ENCODE measurements around the gene DCHS2. TPM values are rescaled to one million over a fixed set of nuclear protein-coding genes. Genes with fewer than 3 reads are reported as not detected.

The DCHS2 gene
- total RNA-seq, 1 donor from 2014 or later: not detected

DNA sequence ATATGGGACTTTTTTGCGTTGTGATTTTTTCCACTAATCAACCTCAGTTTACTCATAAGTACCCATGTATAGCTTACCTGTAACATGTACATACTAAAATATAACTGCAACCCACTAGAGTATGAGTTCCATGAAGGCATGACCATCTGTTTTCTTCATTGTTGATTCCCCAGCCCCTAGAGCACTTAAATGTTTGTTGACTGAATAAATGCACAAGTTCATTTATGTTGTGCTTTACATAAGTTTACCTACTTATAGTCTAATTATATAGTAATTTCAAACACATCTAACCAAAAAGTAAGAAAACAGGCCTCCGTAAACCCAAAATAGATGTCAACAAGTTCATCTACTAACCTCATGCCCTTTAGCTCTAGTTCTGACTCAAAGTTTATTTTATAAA is 34.7 kb downstream of the DCHS2 start:
- H3K4me3 Mint-ChIP-seq (ENCODE audit: low read depth): no peak overlapping the region
- peaks cover 7% of the 10 kb centered on the region for H3K27me3 Mint-ChIP-seq (ENCODE audit: low read depth)
- no peaks in the 10 kb centered on the region for H3K4me1 Mint-ChIP-seq (ENCODE audit: low read depth)
- no peak for DNase-seq (ENCODE audit: low spot score)
- intact Hi-C loops (cut with micrococcal nuclease): no loop called here
- H3K9me3 Mint-ChIP-seq: no peaks in the 10 kb centered on the region
- no peak overlapping the region for H3K27ac Mint-ChIP-seq
- H3K36me3 Mint-ChIP-seq (ENCODE audit: low read depth): no peaks in the 10 kb centered on the region

DNA sequence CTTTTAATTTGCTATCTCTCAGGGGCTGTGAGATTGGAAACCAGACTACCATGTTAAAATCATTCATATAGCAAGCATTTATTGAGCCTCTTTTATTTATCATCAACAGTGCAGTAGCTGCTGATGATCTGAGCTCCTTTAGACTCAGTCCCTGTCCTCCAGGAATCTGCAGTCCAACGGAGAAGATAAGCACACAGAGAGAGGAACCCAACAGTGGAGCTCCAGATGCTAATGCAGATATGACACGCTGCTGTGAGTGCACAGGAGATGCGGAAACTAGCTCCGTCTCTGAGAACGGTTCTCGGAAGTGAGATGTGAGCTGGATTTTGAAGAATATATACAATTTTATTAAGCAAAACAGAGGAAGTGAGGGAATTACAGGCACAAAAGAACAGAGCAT is 35.4 kb downstream of the DCHS2 start:
- no peaks in the 10 kb centered on the region for H3K4me1 Mint-ChIP-seq (ENCODE audit: low read depth)
- H3K4me3 Mint-ChIP-seq (ENCODE audit: low read depth): no peak overlapping the region
- H3K9me3 Mint-ChIP-seq: no peaks in the 10 kb centered on the region
- H3K27me3 Mint-ChIP-seq (ENCODE audit: low read depth): peaks cover 6% of the 10 kb centered on the region
- intact Hi-C loops (cut with micrococcal nuclease): no loop called here
- no peaks in the 10 kb centered on the region for H3K36me3 Mint-ChIP-seq (ENCODE audit: low read depth)
- DNase-seq (ENCODE audit: low spot score): no peak
- H3K27ac Mint-ChIP-seq: no peak overlapping the region

DNA sequence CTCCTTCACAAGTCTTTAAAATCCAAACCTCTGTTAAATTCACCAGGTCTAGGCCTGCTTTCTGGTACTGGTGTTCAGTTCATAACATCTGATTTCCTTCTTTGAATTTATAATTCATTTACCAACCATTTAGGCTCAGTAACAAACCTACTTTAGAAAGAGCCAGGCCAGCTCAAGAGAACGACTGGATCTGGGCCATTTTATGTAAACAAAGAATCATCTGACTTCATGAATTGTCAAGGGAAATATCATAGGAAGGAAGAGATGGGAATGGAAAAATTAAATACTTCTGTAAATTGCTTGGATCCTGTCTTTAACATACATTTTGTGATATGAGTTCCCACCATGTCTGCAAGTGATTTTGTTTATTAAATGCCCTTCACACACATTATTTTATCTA is 36.5 kb downstream of the DCHS2 start:
- Mint-ChIP-seq H3K9me3 (no peaks in the 10 kb centered on the region), H3K27ac (no peak overlapping the region), H3K4me3 (ENCODE audit: low read depth) (no peak overlapping the region), H3K36me3 (ENCODE audit: low read depth) (no peaks in the 10 kb centered on the region), H3K27me3 (ENCODE audit: low read depth) (peaks cover 6% of the 10 kb centered on the region), H3K4me1 (ENCODE audit: low read depth) (no peaks in the 10 kb centered on the region)
- intact Hi-C loops (cut with micrococcal nuclease): no loop called here
- no peak for DNase-seq (ENCODE audit: low spot score)

DNA sequence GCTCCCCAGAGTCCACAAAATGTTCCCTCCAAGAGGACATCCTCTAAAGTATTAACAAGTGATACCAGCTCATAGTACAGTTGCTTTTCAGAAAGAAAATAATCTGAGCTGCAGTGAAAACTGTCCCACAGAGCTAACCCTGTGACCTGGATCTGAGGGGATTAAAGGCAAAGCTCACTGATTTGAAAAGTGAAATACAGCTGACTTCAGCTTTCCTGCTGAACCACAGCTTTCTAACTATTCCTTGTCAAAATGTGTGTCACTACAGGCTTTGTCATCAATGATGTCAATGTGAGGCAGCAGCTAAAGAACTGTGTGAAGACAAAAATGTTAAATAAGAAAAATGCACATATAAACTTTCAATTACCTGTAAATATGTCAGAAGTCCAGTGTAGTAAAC is 36.9 kb downstream of the DCHS2 start:
- Mint-ChIP-seq H3K9me3 (no peaks in the 10 kb centered on the region), H3K27ac (no peak overlapping the region), H3K27me3 (ENCODE audit: low read depth) (peaks cover 5% of the 10 kb centered on the region), H3K36me3 (ENCODE audit: low read depth) (no peaks in the 10 kb centered on the region), H3K4me1 (ENCODE audit: low read depth) (no peaks in the 10 kb centered on the region), H3K4me3 (ENCODE audit: low read depth) (no peak overlapping the region)
- DNase-seq (ENCODE audit: low spot score): no peak
- intact Hi-C loops (cut with micrococcal nuclease): no loop called here

DNA sequence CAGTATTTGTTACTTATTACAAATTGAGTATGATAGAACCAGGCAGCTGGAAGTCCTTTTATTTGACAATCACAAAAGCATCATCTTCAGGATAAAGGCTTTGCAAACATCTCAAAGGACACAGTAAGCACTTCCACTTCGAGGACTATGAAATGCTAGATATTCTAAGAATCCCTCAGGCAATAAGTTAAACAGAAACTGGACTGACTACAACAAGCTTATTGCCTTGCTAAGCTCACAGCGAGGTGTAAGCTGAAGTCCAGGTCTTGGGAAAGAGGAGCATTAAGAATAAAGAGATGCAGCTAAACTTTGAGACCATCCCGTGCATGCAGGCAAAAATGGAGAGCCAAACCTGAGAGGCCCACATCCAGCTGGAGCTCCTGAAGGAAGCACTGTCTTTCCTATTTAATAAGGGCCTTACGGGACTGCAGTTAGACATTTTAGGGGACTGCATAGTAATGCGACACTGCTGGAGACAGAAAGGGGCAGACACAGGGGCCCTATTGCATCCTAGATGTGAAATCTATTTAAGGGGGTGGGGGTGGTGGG is 38.7 kb downstream of the DCHS2 start:
- no peak overlapping the region for H3K4me3 Mint-ChIP-seq (ENCODE audit: low read depth)
- H3K9me3 Mint-ChIP-seq: no peaks in the 10 kb centered on the region
- H3K27ac Mint-ChIP-seq: no peak overlapping the region
- H3K36me3 Mint-ChIP-seq (ENCODE audit: low read depth): no peaks in the 10 kb centered on the region
- no peaks in the 10 kb centered on the region for H3K27me3 Mint-ChIP-seq (ENCODE audit: low read depth)
- intact Hi-C loops (cut with micrococcal nuclease): no loop called here
- DNase-seq (ENCODE audit: low spot score): no peak
- H3K4me1 Mint-ChIP-seq (ENCODE audit: low read depth): no peaks in the 10 kb centered on the region

DNA sequence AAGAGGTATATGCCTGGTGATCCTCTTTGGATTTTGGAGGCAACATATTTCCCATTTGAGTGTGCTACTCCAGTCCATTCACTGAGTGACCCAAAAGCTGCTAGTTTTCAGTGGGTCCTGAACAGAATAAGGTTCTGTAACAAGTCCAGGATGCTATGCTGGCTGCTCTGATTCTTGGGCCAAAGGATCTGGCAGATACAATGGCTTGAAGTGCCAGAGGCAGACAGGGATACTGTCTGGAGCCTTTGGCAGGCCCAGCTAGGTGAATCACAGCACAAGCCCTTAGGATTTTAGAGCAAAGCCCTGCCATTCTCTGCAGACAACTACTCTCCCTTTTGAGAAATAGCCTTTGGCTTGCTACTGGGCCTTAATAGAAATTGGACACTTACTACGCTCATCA is 40.6 kb downstream of the DCHS2 start:
- Mint-ChIP-seq H3K4me1 (ENCODE audit: low read depth) (no peaks in the 10 kb centered on the region), H3K4me3 (ENCODE audit: low read depth) (no peak overlapping the region), H3K36me3 (ENCODE audit: low read depth) (no peaks in the 10 kb centered on the region), H3K27ac (no peak overlapping the region), H3K27me3 (ENCODE audit: low read depth) (no peaks in the 10 kb centered on the region), H3K9me3 (no peaks in the 10 kb centered on the region)
- no peak for DNase-seq (ENCODE audit: low spot score)
- intact Hi-C loops (cut with micrococcal nuclease): no loop called here

DNA sequence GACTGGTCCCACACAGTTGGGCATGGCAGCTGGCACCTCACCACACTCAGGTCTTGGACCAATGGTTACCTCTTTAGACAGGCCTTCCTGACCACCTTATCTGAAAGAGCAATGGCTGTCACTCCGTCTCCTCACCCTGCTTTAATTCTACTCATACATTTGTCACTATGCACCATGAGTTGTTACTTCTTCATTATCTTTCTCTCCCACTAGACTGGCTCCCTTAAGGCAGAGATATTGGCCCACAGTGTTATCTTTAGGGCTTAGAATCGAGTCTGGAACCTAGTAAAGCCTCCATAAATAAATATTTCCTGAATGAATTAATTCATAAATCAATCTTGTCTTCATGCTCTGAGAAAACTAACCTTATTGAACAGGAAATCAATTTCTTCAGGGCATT is 46.6 kb downstream of the DCHS2 start:
- intact Hi-C loops (cut with micrococcal nuclease): no loop called here
- Mint-ChIP-seq H3K4me3 (ENCODE audit: low read depth) (no peak overlapping the region), H3K27me3 (ENCODE audit: low read depth) (no peaks in the 10 kb centered on the region), H3K4me1 (ENCODE audit: low read depth) (no peaks in the 10 kb centered on the region), H3K36me3 (ENCODE audit: low read depth) (no peaks in the 10 kb centered on the region), H3K27ac (no peak overlapping the region), H3K9me3 (no peaks in the 10 kb centered on the region)
- DNase-seq (ENCODE audit: low spot score): no peak

DNA sequence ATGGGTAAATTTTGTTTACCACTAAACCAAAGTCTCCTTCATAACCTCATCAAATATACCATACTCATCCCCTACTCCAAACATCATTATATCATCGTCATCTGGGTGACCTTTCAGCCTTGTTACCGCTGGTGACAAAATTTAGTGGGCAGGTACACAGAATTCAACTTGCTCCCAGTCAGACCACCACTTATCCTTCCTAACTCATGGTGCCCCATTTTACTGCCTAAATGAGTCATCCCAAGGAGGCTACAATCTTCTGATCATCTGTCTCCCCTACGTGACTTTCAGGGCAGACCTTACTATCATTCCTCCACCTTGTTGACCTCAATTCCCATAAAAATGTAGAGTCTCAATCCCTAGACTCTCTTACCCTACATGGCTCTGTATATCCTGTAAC is 49.6 kb downstream of the DCHS2 start:
- no peaks in the 10 kb centered on the region for H3K9me3 Mint-ChIP-seq
- no peaks in the 10 kb centered on the region for H3K36me3 Mint-ChIP-seq (ENCODE audit: low read depth)
- intact Hi-C loops (cut with micrococcal nuclease): no loop called here
- H3K4me3 Mint-ChIP-seq (ENCODE audit: low read depth): no peak overlapping the region
- no peak for DNase-seq (ENCODE audit: low spot score)
- no peak overlapping the region for H3K27ac Mint-ChIP-seq
- no peaks in the 10 kb centered on the region for H3K4me1 Mint-ChIP-seq (ENCODE audit: low read depth)
- H3K27me3 Mint-ChIP-seq (ENCODE audit: low read depth): peaks cover under 1% of the 10 kb centered on the region

DNA sequence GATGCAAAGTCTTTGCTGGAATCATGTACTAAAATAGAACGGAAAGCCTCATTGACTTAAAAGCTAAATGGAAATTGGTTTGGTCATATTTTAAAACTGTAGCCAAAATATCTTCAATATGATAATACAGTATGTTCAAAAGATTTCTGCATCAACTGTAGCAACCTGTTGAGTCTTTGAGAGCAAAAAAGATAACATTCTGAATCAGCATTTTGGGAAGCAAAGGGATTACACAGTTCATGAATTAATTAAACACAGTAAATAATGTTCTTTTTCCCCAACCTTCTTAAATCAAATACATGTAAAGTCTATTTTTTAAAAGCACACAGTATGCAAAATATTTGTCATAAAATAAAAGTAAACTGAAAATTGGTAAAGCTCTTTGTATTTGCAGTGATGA is 50.5 kb downstream of the DCHS2 start:
- Mint-ChIP-seq H3K4me1 (ENCODE audit: low read depth) (no peaks in the 10 kb centered on the region), H3K9me3 (no peaks in the 10 kb centered on the region), H3K4me3 (ENCODE audit: low read depth) (no peak overlapping the region), H3K27me3 (ENCODE audit: low read depth) (peaks cover 4% of the 10 kb centered on the region), H3K36me3 (ENCODE audit: low read depth) (no peaks in the 10 kb centered on the region), H3K27ac (no peak overlapping the region)
- DNase-seq (ENCODE audit: low spot score): no peak
- intact Hi-C loops (cut with micrococcal nuclease): no loop called here

DNA sequence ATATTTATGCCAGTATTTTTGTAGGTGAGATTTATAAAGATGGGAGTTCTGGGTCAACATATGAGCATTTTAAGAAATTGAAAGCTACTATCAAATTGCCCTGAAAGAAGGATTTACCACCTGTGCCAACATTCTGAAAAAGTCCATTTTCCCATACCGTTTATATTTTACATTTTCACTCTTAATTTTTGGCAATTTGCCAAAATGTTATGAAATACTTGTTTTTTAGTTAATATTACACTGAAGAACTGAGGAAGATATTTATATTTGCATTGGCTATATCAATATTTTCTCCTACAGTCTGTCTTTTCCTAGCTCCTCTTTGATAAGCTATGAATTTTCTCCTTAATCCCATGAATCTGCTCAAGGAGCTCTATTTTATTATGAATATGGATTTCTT is 52.4 kb downstream of the DCHS2 start:
- H3K4me3 Mint-ChIP-seq (ENCODE audit: low read depth): no peak overlapping the region
- H3K4me1 Mint-ChIP-seq (ENCODE audit: low read depth): no peaks in the 10 kb centered on the region
- no peak for DNase-seq (ENCODE audit: low spot score)
- H3K9me3 Mint-ChIP-seq: no peaks in the 10 kb centered on the region
- intact Hi-C loops (cut with micrococcal nuclease): no loop called here
- H3K36me3 Mint-ChIP-seq (ENCODE audit: low read depth): no peaks in the 10 kb centered on the region
- no peak overlapping the region for H3K27ac Mint-ChIP-seq
- peaks cover 4% of the 10 kb centered on the region for H3K27me3 Mint-ChIP-seq (ENCODE audit: low read depth)

DNA sequence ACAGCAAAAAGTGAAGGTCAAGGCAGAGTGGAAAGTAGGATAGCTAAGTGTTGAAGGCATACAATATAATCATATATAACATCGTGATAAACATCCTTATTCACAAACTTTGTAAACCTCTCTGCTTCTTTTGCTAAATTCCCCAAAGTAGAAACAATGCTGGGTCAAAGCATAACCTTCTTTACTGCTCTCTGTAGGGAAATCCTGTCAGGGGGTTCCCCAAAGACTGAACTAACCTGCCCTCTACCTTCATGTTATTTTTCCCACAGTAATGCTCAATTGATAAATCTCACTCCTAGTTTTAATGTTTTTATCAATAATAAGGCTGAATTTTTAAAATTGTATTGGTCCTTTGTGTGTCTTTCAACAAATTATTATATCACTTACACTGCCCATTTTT is 55.7 kb downstream of the DCHS2 start:
- intact Hi-C loops (cut with micrococcal nuclease): no loop called here
- peaks cover 10% of the 10 kb centered on the region for H3K27me3 Mint-ChIP-seq (ENCODE audit: low read depth)

DNA sequence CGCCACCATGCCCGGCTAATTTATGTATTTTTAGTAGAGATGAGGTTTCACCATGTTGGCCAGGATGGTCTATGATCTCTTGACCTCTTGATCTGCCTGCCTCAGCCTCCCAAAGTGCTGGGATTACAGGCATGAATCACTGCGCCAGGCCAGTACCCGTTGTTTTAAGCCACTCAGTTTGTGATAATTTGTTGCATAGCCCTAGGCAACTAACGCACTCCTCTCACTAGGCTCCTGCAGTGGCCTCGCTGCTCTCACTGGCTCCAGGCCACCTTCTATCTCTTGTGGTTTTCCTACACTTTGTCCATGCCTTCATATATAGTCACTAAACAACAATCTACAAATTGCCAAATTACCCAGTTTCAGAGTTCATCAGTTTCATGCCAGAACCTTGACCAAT is 58.1 kb downstream of the DCHS2 start:
- no peak overlapping the region for H3K4me3 Mint-ChIP-seq (ENCODE audit: low read depth)
- H3K27me3 Mint-ChIP-seq (ENCODE audit: low read depth): peaks cover 13% of the 10 kb centered on the region
- H3K4me1 Mint-ChIP-seq (ENCODE audit: low read depth): no peaks in the 10 kb centered on the region
- intact Hi-C loops (cut with micrococcal nuclease): no loop called here
- DNase-seq (ENCODE audit: low spot score): no peak
- no peak overlapping the region for H3K27ac Mint-ChIP-seq
- no peaks in the 10 kb centered on the region for H3K9me3 Mint-ChIP-seq
- no peaks in the 10 kb centered on the region for H3K36me3 Mint-ChIP-seq (ENCODE audit: low read depth)

More for the DNA sequence above, 55.7 kb downstream of the DCHS2 start:
- no peaks in the 10 kb centered on the region for H3K36me3 Mint-ChIP-seq (ENCODE audit: low read depth)
- no peak overlapping the region for H3K4me3 Mint-ChIP-seq (ENCODE audit: low read depth)
- H3K9me3 Mint-ChIP-seq: no peaks in the 10 kb centered on the region
- DNase-seq (ENCODE audit: low spot score): no peak
- no peak overlapping the region for H3K27ac Mint-ChIP-seq
- no peaks in the 10 kb centered on the region for H3K4me1 Mint-ChIP-seq (ENCODE audit: low read depth)

DNA sequence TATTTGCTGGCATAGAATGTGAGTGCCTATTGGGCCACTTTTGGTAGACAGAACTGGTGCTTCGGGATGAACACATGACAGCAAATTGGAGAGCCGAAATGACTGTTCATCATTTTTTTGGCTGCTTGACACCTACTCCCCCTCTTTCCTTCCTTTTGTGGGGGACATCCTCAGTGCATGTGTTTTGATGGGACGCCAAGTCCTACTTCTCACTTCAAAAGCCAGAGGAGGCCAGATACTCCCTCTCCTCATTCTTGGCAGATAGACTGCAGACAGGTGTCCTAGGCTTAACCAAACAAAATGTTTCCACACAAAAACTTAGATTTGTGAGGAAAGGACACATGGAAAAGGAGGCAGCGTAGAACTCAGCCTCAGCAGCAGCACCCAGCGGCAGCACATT is 62.4 kb downstream of the DCHS2 start:
- no peaks in the 10 kb centered on the region for H3K9me3 Mint-ChIP-seq

DNA sequence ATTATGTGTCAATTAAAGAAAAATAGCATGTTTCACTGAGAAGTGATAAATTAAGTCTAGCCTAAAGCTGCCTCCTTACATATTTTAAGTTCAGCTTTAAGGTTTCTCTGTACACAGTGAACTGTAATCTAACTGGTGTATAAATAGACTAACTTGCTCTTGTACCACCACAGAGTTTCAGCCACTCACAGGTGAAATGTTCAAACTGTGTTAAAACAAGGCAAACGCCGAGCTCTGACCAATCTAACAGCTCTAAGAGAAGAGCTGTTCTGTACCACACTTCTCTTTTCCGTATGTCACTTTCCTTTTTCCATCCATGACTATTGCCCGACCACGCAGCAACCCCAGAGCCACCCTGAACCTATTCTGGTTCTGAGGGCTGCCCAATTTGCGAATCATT is 64.5 kb downstream of the DCHS2 start:
- Mint-ChIP-seq H3K9me3 (no peaks in the 10 kb centered on the region), H3K4me3 (ENCODE audit: low read depth) (no peak overlapping the region), H3K36me3 (ENCODE audit: low read depth) (no peaks in the 10 kb centered on the region), H3K27me3 (ENCODE audit: low read depth) (peaks cover 15% of the 10 kb centered on the region), H3K27ac (no peak overlapping the region), H3K4me1 (ENCODE audit: low read depth) (no peaks in the 10 kb centered on the region)
- intact Hi-C loops (cut with micrococcal nuclease): no loop called here
- no peak for DNase-seq (ENCODE audit: low spot score)

More for the DNA sequence above, 62.4 kb downstream of the DCHS2 start:
- H3K4me3 Mint-ChIP-seq (ENCODE audit: low read depth): no peak overlapping the region
- no peak for DNase-seq (ENCODE audit: low spot score)
- H3K4me1 Mint-ChIP-seq (ENCODE audit: low read depth): no peaks in the 10 kb centered on the region
- intact Hi-C loops (cut with micrococcal nuclease): no loop called here
- H3K27me3 Mint-ChIP-seq (ENCODE audit: low read depth): peaks cover 16% of the 10 kb centered on the region
- H3K27ac Mint-ChIP-seq: no peak overlapping the region
- no peaks in the 10 kb centered on the region for H3K36me3 Mint-ChIP-seq (ENCODE audit: low read depth)
